GM19372 (cell line): ENCODE results near the gene OR4D6.
"Not testable (repeated sequence)": the region's sequence is repeated elsewhere in the genome, so short reads cannot be mapped to it uniquely, and the experiment has no call there.

Source experiments
- ATAC-seq: cut with Tn5 transposase; IDR thresholded peaks from one replicate; pipeline ENCODE4 v1.9.1; 2021; ENCODE audit warnings: mild to moderate bottlenecking, low read depth, moderate library complexity; ENCODE audit not compliant: unreplicated experiment

OR4D6 gene

DNA sequence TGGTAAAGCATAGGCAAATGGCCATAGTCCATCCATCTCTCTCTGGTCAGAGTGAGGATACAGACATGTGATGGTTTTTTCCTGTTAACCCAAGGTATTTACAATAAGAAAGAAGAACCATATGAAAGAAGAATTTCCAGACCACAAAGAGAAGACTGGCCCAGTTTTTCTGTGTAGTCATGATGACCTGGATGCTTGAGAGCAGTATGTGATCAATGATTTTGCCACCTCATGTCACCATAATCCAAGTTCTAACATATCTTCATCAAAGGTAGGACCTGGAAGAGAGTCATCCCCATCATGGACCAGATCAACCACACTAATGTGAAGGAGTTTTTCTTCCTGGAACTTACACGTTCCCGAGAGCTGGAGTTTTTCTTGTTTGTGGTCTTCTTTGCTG is at the start of gene OR4D6:
Gene OR4D6, plus strand, starts transcription at position 301 of the 400 bp plus-strand sequence. Its CDS starts 0 bp downstream, at position 301.
- no peak for ATAC-seq

DNA sequence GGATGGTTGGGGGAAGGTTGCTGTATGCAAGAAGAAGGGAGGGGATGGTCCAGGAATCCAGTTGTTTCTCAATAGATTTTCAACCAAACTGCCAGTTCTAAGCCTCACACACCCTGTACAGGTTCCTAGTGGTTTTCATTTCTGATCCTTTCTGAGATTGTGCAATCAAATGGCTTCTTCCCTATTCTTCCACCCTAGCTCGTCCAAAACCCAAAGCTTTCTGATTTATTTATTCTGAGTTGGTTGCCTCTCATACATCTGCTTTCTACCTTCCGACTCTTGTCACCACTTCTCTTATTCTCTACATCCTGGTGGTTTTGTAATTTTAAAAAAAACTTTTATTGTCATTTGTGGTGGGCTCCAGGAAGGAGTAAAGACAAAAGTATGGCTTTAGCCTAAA is 43.1 kb upstream of the OR4D6 start:
- no peak for ATAC-seq

DNA sequence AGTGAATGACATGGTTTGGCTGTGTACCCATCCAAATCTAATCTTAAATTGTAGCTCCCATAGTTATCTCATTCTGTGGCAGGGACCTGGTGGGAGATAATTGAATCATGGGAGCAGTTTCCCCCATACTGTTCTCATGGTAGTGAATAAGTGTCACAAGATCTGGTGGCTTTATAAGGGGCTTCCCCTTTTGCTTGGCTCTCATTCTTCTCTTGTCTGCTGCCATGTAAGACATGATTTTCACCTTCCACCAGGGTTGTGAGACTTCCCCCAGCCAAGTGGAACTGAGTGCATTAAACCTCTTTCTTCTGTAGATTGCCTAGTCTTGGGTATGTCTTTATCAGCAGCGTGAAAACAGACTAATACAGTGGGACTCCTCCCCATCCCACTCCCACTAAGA is 41.6 kb upstream of the OR4D6 start:
- ATAC-seq, result no peak

DNA sequence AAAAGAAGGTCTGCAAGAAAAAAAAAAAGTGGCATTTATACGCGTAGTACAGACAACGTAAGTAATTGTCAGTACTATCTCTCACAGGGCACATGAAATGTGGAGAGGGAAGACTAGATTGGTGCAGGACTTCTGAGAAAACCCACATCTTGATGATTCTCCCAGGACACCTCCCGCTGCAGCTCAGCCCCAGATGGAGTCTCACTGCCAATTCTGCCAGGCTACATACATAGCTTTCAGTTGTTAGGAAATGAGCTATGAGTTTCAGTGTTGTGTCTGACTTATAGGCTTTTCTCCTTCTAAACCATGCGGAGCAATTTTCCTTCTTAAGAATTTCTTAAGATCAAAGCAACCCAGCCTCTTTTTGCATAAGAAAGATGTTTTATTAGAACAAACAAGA is 40.1 kb upstream of the OR4D6 start:
- no peak for ATAC-seq

DNA sequence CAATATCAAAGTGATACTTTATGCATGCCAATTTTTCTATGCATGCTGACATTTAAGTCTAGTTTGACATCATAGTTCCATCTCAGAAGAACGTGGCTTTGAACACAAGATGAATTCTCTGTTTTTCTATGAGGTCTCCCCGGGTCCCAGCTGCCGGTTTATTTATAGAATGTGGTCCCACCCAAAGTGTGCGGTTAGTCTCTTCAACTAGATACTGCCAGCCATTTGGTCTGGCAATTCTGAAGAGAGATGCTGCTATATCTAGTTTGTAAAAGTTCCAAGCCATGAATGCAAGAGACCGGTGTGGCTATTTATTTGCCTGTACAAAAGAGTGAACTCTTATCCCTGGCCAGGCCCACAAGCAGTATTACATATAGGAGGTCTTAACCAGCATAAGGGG is 39.7 kb upstream of the OR4D6 start:
- ATAC-seq, result no peak

DNA sequence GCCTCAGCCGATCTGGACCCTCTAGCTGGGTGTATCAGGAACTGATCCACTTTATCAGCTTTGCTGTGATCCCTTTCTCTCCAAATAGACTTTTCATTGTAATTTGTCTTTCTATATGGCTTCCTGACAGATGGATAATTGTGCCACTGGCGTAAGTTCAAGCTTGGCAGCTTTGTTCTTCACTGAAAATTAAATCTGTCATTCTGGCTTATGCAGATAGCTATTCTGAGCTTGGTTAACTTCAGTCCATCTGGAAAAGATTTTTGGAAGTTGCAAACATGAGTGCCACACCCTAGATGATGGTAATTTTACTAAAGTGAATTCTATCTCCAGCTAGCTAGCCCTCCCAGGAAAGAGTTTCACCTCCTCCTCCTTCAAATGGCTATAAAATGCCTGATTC is 38.6 kb upstream of the OR4D6 start:
- no peak for ATAC-seq

DNA sequence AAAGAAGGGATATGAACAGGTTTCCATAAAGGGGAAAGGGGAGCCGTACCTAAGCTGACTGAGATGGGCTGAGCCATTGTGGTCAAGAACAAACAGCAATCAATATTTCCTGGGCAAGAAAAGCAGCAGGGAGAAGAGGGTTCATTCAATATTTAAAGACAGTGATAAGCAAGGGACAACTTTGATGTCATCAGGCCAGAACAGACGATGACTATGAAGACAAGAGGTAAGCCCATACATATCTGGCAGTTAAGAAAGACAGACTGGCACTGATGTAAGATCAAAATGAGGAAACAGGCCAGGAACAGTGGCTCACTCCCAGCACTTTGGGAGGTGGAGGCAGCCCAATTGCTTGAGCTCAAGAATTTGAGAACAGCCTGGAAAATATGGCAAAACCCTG is 32.9 kb upstream of the OR4D6 start:
- ATAC-seq, result no peak

DNA sequence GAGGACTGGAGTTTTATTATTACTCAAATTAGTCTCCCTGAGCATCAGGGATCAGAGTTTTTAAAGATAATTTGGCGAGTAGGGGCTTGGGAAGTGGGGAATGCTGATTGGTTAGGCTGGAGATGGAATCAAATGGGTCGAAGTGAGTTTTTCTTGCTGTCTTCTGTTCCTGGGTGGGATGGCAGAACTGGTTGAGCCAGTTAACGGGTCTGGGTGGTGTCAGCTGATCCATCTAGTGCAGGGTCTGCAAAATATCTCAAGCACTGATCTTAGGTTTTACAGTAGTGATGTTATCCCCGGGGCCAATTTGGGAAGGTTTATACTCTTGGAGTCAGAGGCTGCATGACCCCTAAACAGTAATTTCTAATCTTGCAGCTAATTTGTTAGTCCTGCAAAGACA is 31.6 kb upstream of the OR4D6 start:
- no peak for ATAC-seq

DNA sequence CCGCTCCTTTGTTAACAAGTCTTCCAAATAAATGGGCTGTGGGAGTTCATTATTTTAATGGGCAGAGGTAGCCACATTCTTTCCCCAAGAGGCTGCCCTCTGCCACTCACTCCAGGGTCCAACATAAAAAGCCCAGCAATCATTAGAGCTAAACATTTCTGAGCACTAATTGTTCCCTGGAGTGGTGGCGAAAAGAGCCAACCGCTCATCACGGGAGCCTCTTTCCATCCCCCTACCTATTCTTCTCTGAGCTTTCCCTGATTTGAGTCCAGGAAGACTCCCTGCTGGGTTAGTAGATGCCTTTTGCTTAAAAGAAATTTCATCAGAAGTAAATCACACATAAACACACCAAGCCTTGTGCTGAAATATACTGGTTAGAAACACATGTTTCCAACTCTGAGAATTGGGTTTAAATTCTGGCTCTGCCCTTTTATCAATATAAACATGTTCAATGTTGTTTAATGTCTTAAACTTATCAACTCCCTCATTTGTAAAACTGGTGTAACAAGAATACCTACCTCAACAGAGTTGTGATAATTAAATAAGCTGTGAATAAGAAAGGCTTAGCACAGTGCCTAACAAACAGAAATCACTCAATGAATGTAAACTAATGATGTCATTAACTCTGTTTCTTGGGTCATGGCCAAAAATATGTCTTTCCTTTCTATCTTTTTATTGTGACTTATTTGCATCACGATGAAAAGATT is 30.2 kb upstream of the OR4D6 start, which contains the start of gene OR5A2:
Gene OR5A2, minus strand, starts transcription at position 53 of the 707 bp plus-strand sequence. CDS start 3,460 bp downstream, outside the sequence.
- ATAC-seq, result no peak

DNA sequence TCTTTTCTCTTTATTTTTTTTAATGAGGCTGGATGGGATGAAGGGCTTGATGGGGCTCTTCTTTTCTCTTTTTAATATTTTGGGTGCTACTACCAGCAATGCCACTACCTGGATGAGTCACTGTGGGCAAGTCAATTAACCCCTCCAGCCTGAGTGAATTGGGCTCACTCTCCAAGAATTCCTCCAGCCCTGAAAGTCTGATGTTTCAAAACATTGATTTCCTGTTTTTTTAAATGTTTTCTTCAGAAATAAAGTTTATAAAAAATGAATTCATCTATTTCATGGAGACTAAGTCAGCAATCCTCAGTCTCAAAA is 29.7 kb upstream of the OR4D6 start:
- no peak for ATAC-seq

DNA sequence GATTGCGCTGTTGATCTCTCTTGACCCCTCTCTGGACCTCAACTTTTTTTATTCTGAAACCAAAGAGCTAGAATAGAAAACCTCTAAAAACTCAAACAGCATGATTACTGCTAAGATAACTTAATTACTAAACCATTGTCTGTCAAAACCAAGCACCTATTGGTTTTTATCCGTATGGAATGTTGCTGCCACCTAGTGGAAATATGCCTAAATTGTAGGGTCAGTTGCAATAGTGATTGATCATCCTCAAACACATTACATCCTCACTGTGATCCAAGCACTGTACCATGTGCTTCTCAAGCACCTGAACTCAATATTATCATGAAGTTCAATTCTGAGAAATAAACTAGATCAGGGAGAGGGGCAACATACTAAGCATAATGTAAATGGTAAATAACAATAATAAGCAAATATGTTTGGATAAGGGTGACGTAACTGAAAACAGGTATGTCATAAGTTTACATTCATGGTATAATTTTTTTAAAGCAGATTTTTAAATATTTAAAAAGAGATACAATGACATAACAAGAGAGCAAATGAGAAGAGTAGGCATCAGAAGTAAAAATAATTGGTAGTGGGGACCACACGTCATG is 26.7 kb upstream of the OR4D6 start:
- ATAC-seq, result peak; percentile 90

DNA sequence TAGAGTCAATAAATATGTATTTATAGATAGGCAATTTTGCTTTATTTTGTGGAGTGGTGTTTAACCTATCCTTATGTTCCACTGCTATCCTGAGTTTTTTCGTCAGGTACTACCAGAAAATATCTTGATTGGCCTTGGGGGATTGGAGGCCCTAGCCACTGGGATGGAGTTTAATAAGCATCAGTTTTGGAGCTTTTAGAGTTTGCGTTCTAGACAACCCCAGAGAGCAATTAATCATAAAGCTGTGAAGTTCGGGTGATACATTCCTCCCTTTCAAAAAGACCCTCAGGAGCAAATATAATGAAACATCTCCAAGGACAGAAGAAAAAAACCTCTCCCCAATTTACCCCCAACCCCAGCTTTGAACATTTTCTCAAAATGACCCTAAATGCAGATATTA is 20.6 kb upstream of the OR4D6 start, which contains the start of gene OR5A1:
Gene OR5A1, plus strand, starts transcription at position 301 of the 400 bp plus-strand sequence. CDS start 6,700 bp downstream, outside the sequence.
- no peak for ATAC-seq

DNA sequence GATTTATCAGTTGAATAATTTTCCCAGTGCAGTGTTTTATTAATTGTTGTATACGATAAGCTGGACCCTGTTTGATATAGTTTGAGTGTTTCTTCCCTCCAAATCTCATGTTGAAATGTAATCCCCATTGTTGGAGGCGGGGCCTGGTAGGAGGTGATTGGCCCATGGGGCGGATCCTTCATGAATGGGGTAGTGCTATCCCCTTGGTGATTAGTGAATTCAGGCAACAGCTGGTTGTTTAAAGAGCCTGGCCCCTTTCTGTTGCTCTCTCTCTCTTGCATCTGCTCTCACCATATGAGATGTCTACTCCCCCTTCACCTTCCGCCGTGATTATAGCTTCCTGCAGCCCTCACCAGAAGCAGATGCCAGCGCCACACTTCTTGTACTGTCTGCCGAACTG is 19.0 kb upstream of the OR4D6 start:
- ATAC-seq, result no peak

DNA sequence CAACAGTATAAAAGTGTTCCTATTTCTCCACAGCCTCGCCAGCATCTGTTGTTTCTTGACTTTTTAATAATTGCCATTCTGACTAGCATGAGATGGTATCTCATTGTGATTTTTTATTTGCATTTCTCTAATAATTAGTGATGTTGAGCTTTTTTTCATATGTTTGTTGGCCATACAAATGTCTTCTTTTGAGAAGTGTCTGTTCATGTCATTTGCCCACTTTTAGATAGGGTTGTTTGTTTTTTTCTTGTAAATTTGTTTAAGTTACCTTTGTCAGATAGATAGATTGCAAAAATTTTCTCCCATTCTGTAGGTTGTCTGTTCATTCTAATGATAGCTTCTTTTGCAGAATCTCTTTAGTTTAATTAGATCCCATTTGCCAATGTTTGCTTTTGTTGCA is 11.1 kb upstream of the OR4D6 start:
- ATAC-seq, result not testable (repeated sequence)

DNA sequence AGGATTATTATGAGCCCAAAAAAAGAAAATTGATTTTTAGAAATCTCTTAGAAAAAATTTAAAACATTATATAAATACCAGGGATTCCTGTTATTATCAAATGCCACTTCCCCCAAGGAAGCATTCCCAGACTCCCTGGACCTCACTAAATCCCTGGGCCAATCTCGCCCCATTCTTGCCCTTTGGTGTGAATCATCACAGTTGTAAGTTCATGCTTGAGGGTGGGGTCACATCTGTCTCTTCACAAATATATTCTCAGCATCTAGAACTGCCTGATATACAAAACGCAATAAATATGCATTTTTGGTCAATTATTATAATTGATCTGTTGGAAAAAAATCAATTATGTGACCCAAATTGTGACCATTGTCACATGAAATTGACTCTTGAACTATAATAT is 8.3 kb upstream of the OR4D6 start:
- ATAC-seq, result no peak

DNA sequence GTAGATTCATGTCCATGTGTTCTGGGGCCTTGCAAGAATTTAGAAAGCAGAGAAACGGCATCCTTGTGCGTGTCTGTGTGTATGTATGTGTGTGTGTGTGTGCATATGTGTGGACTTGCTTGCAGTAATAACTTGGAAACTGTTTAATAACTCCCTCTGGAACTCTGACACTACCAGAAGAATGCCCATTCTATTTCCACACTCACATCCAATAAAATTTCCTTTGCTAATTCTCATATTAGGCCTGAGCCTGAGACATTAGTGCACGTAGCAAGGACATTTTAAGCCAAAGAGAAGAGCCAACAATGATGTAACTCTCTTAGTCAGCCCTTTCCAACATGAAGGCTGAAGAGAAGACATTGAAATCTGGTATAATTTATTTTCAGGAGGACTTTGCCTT is 3.2 kb downstream of the OR4D6 start:
- no peak for ATAC-seq

DNA sequence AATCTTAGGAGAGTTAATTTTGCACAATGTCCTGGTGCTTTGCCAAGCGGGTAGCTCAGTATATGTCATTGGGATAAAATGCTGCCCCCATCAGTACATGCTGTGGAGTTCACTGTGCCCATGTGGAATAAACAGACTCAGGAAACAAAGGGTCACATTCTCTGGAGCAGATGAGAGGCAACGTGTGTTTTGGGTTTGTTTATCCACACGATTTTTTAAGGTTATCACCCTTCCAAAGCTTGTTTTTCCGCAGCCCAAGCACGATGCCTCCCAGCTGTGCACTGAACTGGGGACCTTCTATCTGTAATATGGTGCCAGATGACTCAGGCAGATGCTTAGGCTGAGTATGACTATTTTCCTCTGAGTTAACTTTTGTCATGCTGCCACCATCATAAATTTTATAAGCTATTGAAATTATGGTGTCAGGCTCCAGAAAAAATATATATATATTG is 6.5 kb downstream of the OR4D6 start:
- no peak for ATAC-seq

DNA sequence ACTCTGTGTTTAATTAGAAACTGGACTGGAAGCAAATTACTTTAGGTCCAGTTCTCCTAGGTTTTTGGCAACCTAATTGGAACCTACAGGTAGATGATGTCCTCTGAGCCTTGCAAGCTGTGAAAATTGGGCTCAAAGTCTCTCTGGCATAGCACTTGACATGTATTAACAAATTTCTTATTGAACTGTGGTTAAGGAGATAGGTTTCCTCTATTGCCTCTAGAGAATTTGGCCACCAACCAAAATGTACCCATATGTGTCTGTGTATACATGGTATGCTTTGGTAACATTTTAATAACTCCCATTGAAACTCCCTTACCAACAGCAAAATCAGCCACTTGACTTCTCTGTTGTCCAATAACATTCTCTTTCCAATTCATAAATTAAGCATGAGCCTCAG is 16.3 kb downstream of the OR4D6 start, which contains the start of gene OR4D10:
Gene OR4D10, plus strand, starts transcription at position 301 of the 400 bp plus-strand sequence. CDS start 4,115 bp downstream, outside the sequence.
- no peak for ATAC-seq

DNA sequence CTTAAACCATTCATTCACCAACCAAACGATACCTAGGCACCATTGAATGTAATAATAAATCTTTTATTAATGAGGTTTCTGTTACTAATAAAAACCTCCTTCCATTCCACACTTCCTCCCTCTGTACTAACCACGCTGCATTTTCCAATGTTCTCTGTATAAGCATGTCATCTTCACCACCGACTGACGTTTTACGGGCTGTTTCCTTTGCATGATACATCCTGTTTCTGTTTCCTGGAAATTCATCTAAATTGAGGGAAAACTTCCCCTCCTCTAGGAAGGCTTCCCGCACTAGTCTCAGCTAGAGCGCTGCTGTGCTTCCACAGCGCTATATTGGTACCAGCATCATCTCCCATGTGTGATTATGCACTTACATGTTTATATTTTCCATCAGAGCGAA is 18.4 kb downstream of the OR4D6 start:
- no peak for ATAC-seq

DNA sequence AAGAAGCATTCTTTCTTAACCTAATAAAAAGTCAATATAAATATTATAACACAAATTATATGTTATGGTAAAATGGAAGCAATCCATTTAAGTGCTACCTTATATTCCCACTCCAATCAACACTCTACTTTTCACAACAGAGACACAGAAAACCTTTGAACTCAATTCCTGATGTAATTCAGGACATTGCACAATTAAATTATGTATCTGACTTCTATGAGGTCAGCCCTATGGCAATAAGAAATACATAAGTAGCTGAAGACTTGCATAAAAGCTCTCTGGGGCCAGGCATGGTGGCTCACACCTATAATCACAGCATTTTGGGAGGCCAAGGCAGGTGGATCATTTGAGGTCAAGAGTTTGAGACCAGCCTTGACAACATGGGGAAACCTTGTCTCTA is 23.1 kb downstream of the OR4D6 start:
- ATAC-seq, result no peak

DNA sequence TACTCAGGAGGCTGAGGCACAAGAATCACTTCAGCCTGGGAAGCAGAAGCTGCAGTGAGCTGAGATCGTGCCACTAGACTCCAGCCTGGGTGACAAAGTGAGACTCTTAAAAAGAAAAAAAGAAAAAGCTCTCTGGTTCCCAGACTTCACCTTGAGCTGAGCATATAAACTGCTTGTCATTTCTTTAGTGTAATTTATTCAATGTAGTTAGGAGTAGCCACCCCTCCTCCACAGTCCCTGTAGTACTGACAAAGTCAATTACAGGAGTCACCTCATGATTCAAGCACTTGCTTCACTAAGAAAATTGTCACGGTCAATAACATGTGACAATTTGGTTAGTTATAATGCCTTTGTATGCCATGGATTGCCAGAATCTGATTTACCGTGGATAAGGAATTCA is 23.6 kb downstream of the OR4D6 start:
- ATAC-seq, result no peak

DNA sequence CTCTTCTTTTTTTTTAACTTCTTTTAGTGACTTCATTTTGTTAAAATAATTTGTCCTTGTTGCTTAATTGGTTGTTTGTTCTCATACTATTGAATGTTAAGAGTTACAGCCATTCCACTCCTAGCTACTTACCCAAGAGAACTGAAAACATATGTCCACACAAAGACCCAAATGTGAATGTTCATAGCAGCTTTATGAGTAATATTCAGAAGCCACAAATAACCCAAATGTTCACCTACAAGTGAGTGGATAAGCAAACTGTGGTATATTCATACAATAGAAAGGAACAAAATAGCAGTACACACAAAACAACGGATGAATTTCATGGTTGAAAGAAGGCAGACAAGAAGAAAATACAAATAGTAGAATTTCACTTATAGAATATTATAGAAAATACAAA is 45.2 kb downstream of the OR4D6 start:
- no peak for ATAC-seq
